ENCODE data around the gene PKNOX1. TPM values are rescaled to one million over a fixed set of nuclear protein-coding genes. Genes with fewer than 3 reads are reported as not detected.

PKNOX1 gene
- total and polyA plus RNA-seq, 2 of the 13 experiments (the other 11 are each of a cell fraction or from before 2014, with no cell fraction given), result 7.9 to 16.2 TPM

GRCh38 chr21:42980312-42981213, 6.2 kb downstream of the PKNOX1 start:
- Histone ChIP-seq H3K27ac (ENCODE audit: extremely low read length, insufficient read depth, low read length) (no peak overlapping the region), H3K79me2 (ENCODE audit: insufficient read depth, low read length) (peaks cover 38% of the 10 kb centered on the region), H3K27me3 (ENCODE audit: control insufficient read depth in 1 of 2, insufficient read depth in 2 of 2, low read length in 2 of 2) (no peaks in the 10 kb centered on the region; a peak in 1 of 5 replicates), H3K4me3 (replicated peaks in 1 of 3; ENCODE audit: insufficient read depth in 1 of 3, low read depth in 2 of 3, low read length in 3 of 3) (no peak overlapping the region), H3K9me3 (ENCODE audit: low read length) (no peaks in the 10 kb centered on the region), H2AFZ (ENCODE audit: low read length) (no peak overlapping the region), H3K36me3 (replicated peaks in 1 of 2; ENCODE audit: control insufficient read depth in 1 of 2, insufficient read depth in 2 of 2, low read length in 2 of 2) (no peaks in the 10 kb centered on the region), H3K9ac (ENCODE audit: insufficient read depth, low read depth, low read length) (no peak overlapping the region), H3K4me1 (ENCODE audit: insufficient read depth, low read length) (peaks cover 38% of the 10 kb centered on the region), H4K20me1 (ENCODE audit: insufficient read depth, low read length) (no peaks in the 10 kb centered on the region; the same call in 1 of the 2 replicates), H3K4me2 (ENCODE audit: low read depth, low read length) (no peak overlapping the region)
- in situ Hi-C loops (cut with HindIII; ENCODE audit: extremely low pct_ligation_motif_present, low pct_unique_long_range_greater_than_20kb), result no loop called here
- FAIRE-seq (no peak), DNase-seq (ENCODE audit: low spot score) (no peak), ATAC-seq (no peak; the same call in 2 of the 3 replicates)
- TF ChIP-seq HOXA7 (CRISPR knock-in tag; IDR thresholded peaks at IDR 0.05) (no peak), ZNF576 (CRISPR knock-in tag; IDR thresholded peaks at IDR 0.05) (no peak), PATZ1 (CRISPR knock-in tag; IDR thresholded peaks at IDR 0.05) (no peak), ZNF850 (CRISPR knock-in tag; conservative IDR thresholded peaks at IDR 0.05) (no peak), NBN (conservative IDR thresholded peaks at IDR 0.05) (no peak), NRL (CRISPR knock-in tag; IDR thresholded peaks at IDR 0.05; ENCODE audit: borderline replicate concordance) (no peak), ZKSCAN8 (CRISPR knock-in tag; IDR thresholded peaks at IDR 0.05; ENCODE audit: borderline replicate concordance) (no peak), ZNF556 (CRISPR knock-in tag; IDR thresholded peaks at IDR 0.05; ENCODE audit: borderline replicate concordance) (no peak), FOXO4 (CRISPR knock-in tag; conservative IDR thresholded peaks at IDR 0.05) (no peak), BHLHE40 (IDR thresholded peaks at IDR 0.05; ENCODE audit: low read length) (no peak), NR1H2 (CRISPR knock-in tag; IDR thresholded peaks at IDR 0.05; ENCODE audit: borderline replicate concordance, low read depth) (no peak), ZNF619 (CRISPR knock-in tag; IDR thresholded peaks at IDR 0.05) (no peak), ZSCAN25 (CRISPR knock-in tag; IDR thresholded peaks at IDR 0.05) (no peak)
- ChIA-PET POLR2A (no interaction called here), CTCF (ENCODE audit: low intra/inter-chr PET ratio, low total read pairs) (no interaction called here)
- 92% methylated on average over 10 of the region's 10 CpGs for WGBS (ENCODE audit: low lambda C conversion rate)
- no TSS peak for BruUV-seq (replicated peaks)
- intact Hi-C loops (cut with micrococcal nuclease; ENCODE audit: unreplicated experiment), result no loop called here
